ENCODE measurements around the gene ARHGAP6.

ARHGAP6 gene

GRCh38 chrX:11375614-11376119 lies 290.1 kb downstream of the ARHGAP6 start:
- Histone ChIP-seq H3K27ac (replicated peaks) (no peak overlapping the region), H3K4me3 (replicated peaks; ENCODE audit: insufficient read depth, low read length) (no peak overlapping the region), H3K27me3 (ENCODE audit: insufficient read depth, poor library complexity, severe bottlenecking) (no peaks in the 10 kb centered on the region)
- TF ChIP-seq POLR2AphosphoS5 (IDR thresholded peaks at IDR 0.05; ENCODE audit: low read depth) (no peak), REST (IDR thresholded peaks at IDR 0.05; ENCODE audit: insufficient replicate concordance, low read depth) (no peak), SPI1 (IDR thresholded peaks at IDR 0.05; ENCODE audit: borderline replicate concordance, low read depth) (no peak), CTCF (IDR thresholded peaks at IDR 0.05; ENCODE audit: insufficient read depth, low read length) (no peak), GABPA (IDR thresholded peaks at IDR 0.05; ENCODE audit: low read depth) (no peak)
- no peak for DNase-seq (ENCODE audit: low read depth in 1 of 2, low spot score in 1 of 2)

- DNase-seq (ENCODE audit: low read depth in 1 of 2, low spot score in 1 of 2), result no peak
- H3K27me3 ChIP-seq (ENCODE audit: insufficient read depth, poor library complexity, severe bottlenecking), result no peaks in the 10 kb centered on the region
- no peak overlapping the region for H3K27ac ChIP-seq (replicated peaks)
- H3K4me3 ChIP-seq (replicated peaks; ENCODE audit: insufficient read depth, low read length), result no peak overlapping the region
- TF ChIP-seq SPI1 (IDR thresholded peaks at IDR 0.05; ENCODE audit: borderline replicate concordance, low read depth) (no peak), POLR2AphosphoS5 (IDR thresholded peaks at IDR 0.05; ENCODE audit: low read depth) (no peak), CTCF (IDR thresholded peaks at IDR 0.05; ENCODE audit: insufficient read depth, low read length) (no peak), GABPA (IDR thresholded peaks at IDR 0.05; ENCODE audit: low read depth) (no peak), REST (IDR thresholded peaks at IDR 0.05; ENCODE audit: insufficient replicate concordance, low read depth) (no peak)
Observed at GRCh38 chrX:11374570-11374969, 291.1 kb downstream of the ARHGAP6 start.

- DNase-seq (ENCODE audit: low read depth in 1 of 2, low spot score in 1 of 2), result no peak
- Histone ChIP-seq H3K4me3 (replicated peaks; ENCODE audit: insufficient read depth, low read length) (no peak overlapping the region), H3K27ac (replicated peaks) (no peak overlapping the region), H3K27me3 (ENCODE audit: insufficient read depth, poor library complexity, severe bottlenecking) (no peaks in the 10 kb centered on the region)
- TF ChIP-seq CTCF (IDR thresholded peaks at IDR 0.05; ENCODE audit: insufficient read depth, low read length) (no peak), REST (IDR thresholded peaks at IDR 0.05; ENCODE audit: insufficient replicate concordance, low read depth) (no peak), SPI1 (IDR thresholded peaks at IDR 0.05; ENCODE audit: borderline replicate concordance, low read depth) (no peak), GABPA (IDR thresholded peaks at IDR 0.05; ENCODE audit: low read depth) (no peak), POLR2AphosphoS5 (IDR thresholded peaks at IDR 0.05; ENCODE audit: low read depth) (no peak)
Observed at GRCh38 chrX:11371106-11371505, 294.6 kb downstream of the ARHGAP6 start.

All from HL-60 (cell line).